Osteocyte (in vitro differentiated cells): Measurements from ENCODE around the gene TMEM218. TPM values are rescaled to one million over a fixed set of nuclear protein-coding genes. Genes with fewer than 3 reads are reported as not detected.

Source experiments
- DNase-seq: peaks from one replicate; pipeline ENCODE4 v3.0.0; 2021; ENCODE audit warnings: mixed read lengths; ENCODE audit not compliant: unreplicated experiment; ENCODE audit errors: extremely low spot score
- H3K27ac Mint-ChIP-seq: one replicate; pipeline ENCODE4 v1.8.0; 2021; ENCODE audit warnings: mild to moderate bottlenecking, mixed read lengths; ENCODE audit not compliant: unreplicated experiment
- H3K27me3 Mint-ChIP-seq: one replicate; pipeline ENCODE4 v1.8.0; 2021; ENCODE audit warnings: mixed read lengths; ENCODE audit not compliant: unreplicated experiment
- H3K36me3 Mint-ChIP-seq: one replicate; pipeline ENCODE4 v1.8.0; 2021; ENCODE audit warnings: mixed read lengths; ENCODE audit not compliant: unreplicated experiment
- H3K4me1 Mint-ChIP-seq: one replicate; pipeline ENCODE4 v1.8.0; 2021; ENCODE audit warnings: mixed read lengths; ENCODE audit not compliant: unreplicated experiment
- H3K4me3 Mint-ChIP-seq: one replicate; pipeline ENCODE4 v1.8.0; 2021; ENCODE audit warnings: mild to moderate bottlenecking, moderate library complexity, mixed read lengths; ENCODE audit not compliant: unreplicated experiment
- H3K9me3 Mint-ChIP-seq: one replicate; pipeline ENCODE4 v1.8.0; 2021; ENCODE audit warnings: mixed read lengths; ENCODE audit not compliant: unreplicated experiment
- CTCF ChIP-seq: fragments of 200-600 bp; sonication (generic); IDR thresholded peaks from 2 replicates; pipeline ENCODE4 v1.5.0; 2021; ENCODE audit warnings: antibody characterized with exemption, mild to moderate bottlenecking, moderate library complexity
- total RNA-seq: library from RNA; stranded (reverse); gene quantifications from 2 replicates; pipeline ENCODE4 v1.2.1, GENCODE V29; 2021

TMEM218 gene
- total RNA-seq, 1 donor from 2014 or later, result 19.9 TPM

DNA sequence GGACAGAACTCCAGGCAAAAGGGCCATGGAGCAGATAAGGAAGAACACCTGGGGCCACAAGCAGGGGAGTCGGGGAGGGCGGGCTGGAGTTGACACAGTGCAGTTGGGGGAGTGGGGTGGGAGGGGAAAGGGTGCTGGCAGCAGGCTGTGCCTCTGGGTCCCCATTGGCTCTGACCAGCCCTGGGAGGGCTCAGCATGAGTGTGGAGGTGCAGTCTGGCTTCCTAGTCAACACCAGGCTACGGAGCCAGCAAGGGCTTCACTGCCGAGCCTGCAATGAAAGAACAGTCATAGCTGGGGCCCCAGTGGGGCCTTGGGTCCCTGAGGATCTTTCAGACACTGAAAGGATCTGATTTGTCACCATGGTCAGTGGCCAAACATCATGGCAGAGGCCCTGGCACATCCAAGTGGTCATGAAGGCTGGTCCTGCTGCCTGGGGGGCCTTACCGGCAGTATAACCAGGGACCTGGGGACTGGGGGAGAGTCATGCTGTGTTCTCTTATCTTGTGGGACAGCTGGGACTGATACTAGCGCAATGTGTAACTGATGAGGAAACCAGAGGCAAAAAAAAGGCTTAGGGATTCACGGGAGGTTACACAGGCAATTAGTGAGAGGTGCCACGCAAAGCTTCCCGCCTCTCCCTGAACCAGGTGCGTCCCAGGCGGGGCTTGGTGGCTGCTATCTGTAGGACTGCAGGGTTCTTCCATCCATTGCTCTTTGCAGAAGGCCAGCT lies 36.8 kb downstream of the TMEM218 start:
- Mint-ChIP-seq H3K27ac (no peak overlapping the region), H3K36me3 (no peaks in the 10 kb centered on the region), H3K4me1 (peaks cover 27% of the 10 kb centered on the region), H3K4me3 (no peak overlapping the region), H3K9me3 (no peaks in the 10 kb centered on the region), H3K27me3 (no peaks in the 10 kb centered on the region)
- no peak for DNase-seq
- TF ChIP-seq CTCF, result no peak

- no peak for TF ChIP-seq CTCF
- Mint-ChIP-seq H3K4me3 (no peak overlapping the region), H3K36me3 (no peaks in the 10 kb centered on the region), H3K4me1 (peaks cover 27% of the 10 kb centered on the region), H3K27ac (no peak overlapping the region), H3K27me3 (no peaks in the 10 kb centered on the region), H3K9me3 (no peaks in the 10 kb centered on the region)
- no peak for DNase-seq
Observed at GRCh38 chr11:125073616-125074483, 37.6 kb downstream of the TMEM218 start.

GRCh38 chr11:125072961-125073590 lies 38.4 kb downstream of the TMEM218 start:
- Mint-ChIP-seq H3K27ac (no peak overlapping the region), H3K4me3 (no peak overlapping the region), H3K9me3 (no peaks in the 10 kb centered on the region), H3K27me3 (no peaks in the 10 kb centered on the region), H3K4me1 (peaks cover 27% of the 10 kb centered on the region), H3K36me3 (no peaks in the 10 kb centered on the region)
- TF ChIP-seq CTCF, result no peak
- no peak for DNase-seq

DNA sequence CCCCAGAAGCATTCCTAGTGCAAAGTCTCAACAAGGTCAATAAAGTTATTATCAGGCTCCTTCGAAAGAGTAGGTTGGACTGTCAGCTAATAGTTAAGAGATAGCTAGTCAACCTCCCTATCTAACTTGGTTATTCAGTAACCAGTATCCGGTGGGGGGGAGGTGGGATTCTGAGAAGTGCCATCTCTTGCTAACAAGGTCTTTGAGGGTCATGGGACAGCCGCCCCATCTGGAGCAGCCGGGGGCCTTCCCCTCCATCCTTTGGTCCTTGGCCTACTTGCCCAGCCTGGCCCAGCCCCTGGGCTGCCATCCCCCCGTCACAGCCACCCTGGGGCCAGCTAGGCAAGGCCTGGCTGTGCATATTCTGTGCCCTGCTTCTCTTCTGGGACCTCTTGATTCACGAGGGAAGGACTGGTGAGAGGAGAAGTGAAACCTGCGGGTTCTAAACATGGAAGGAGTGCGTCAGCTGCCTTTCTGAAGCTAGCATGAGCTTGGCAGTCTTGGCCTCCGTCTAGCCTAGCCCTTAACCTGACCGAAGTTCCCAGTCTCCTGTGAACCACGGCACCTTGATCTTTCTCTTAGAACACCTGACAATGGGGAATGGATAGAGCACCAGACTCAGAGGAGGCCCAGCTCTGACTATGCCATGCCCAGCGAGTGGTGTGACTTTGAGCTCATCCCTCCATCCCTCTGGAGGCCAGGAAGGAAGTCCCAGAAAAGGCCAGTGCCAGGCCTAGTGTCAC lies 39.0 kb downstream of the TMEM218 start:
- Mint-ChIP-seq H3K27ac (no peak overlapping the region), H3K27me3 (no peaks in the 10 kb centered on the region)

More for the DNA sequence above, 39.0 kb downstream of the TMEM218 start:
- Mint-ChIP-seq H3K4me1 (peaks cover 27% of the 10 kb centered on the region), H3K36me3 (no peaks in the 10 kb centered on the region), H3K9me3 (no peaks in the 10 kb centered on the region), H3K4me3 (no peak overlapping the region)
- DNase-seq, result no peak
- TF ChIP-seq CTCF, result no peak
